Fibroblast of skin of left biceps (primary cell): ENCODE measurements around the gene DOHH.

Source experiments
- DNase-seq, 2 experiments: peaks; one replicate each; pipeline ENCODE4 v3.0.0-alpha.2; 2013; ENCODE audit warnings: low read depth in 2 of 2

Gene DOHH

GRCh38 chr19:3441986-3442329, 58.5 kb downstream of the DOHH start:
- no peak for DNase-seq

GRCh38 chr19:3441089-3441985, 59.1 kb downstream of the DOHH start:
- DNase-seq, result no peak
